Measurements from ENCODE around the gene CCNY. TPM values are rescaled to one million over a fixed set of nuclear protein-coding genes. Genes with fewer than 3 reads are reported as not detected.

The CCNY gene
- total RNA-seq, 1 experiment from 2014 or later: 44.2 TPM

DNA sequence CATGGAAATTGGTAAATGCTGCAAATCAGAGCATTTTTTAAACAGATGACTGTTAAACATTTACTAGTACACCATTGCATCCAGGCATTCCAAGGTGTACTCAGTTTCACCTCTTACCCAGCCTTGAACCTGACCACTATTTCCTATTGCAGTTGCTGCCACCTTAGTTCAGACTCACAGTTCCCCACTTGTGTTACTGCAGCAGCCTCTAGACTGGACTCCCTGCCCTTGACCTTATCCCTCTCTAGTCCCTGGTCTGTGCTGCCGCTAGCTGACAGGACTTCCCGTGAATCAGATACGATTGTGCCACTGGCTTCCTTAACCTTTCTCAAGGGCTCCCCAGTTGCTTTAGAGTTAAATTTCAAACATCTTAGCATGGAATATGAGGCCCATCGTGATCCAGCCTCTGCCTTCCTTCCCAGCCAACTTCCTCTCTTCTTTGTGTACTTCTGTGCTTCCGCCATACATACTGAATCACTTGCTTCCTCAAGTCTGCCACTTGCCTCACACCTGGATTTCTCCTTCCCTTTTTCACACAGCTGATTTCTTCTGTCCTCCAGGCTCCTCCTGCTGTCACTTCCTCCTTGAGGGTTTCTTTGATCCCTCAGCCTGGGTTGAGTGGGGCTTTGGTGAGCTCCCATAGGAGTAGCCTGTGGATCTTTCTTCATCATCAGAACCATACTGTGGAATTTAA, 150.1 kb downstream of the CCNY start:
- no peak for DNase-seq (ENCODE audit: low read depth)

DNA sequence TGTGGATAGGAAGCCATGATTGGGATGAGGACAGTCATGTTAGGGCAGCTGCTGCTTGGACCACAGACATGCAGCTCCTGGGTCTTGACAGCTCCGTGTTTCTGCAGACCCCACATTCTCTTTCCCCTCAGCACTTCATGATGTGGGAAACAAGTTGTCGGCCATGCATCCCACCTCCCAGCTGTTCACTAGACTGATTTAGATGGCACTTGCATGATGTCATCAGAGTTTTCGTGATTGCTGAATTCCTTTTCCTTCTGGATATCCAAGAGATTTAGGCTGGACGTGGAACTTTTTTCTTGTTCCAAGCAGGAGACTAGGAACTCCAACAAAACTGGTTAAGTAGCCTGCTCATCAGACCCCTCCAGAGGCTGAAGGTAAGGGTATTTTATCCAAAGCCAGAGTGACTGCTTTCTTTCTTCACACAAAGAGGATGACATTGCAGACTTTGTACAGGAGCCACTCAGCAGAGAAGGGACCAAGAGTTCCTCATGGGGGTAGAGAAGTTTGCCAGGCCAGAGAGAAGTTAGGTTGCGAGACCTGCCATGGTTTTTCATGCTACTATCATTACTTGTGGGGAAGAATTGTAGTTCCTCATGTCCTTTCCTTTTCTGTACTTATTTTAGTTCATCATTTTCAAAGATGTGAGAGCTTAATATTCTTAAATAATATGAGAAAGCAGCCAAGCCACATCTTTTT, 151.2 kb downstream of the CCNY start:
- no peak for DNase-seq (ENCODE audit: low read depth)

DNA sequence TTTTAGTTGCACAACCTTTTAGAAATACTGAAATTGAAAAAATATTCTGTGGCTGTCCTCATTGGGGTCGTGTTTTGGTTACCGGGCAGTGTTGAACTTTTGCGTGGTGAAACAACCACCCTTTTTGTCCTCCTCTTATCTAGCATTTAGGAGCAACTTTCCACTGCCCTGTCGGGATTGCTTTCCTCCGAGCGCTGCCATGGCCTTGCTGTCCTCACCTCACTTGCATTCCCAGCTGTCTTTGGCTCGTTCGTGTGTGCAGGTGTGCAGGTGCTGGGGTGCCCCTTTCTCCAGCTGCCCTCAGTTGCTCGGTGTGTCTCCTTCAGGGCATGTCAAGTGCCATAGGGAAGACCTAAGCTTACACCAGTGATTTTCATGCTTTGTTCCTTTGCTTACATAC, 151.9 kb downstream of the CCNY start:
- DNase-seq (ENCODE audit: low read depth): no peak

DNA sequence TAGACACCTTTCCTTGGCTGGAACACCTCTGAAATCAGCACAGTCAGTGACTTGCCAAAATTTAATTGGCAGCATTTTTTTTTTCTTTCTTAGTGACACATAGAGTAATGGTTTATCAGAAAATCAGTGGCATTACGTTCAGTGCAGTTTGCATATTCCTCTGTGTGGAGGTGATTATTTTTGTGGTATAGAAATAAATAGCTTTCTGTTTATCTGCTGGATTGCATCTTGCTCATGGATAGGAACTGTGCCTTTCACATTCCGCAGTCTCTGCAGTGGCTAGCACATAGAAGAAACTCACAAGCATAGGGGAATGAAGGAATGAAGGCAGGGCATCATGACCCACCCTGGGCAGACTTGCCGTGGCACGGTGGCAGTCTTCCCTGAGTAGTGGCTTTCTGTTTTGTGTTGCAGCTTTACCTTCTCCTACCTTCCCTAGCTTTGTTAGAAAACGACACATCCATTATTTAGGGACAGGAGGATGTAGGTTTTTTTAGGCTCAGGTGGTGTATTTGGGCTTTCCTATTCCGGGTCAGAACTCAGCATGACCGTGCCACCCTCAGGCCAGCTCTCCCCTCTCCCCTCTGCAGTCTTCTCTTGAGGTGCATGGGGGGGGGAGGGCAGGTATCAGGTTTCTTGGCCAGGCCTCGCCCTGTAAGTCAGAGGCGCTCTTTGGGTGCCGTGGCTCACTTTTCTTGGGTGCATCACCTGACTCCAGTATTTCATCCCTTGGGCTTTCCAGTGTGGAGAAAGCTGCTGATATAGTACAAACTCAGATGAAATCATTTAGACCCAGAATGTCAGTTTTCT, 156.3 kb downstream of the CCNY start:
- DNase-seq (ENCODE audit: low read depth): no peak

DNA sequence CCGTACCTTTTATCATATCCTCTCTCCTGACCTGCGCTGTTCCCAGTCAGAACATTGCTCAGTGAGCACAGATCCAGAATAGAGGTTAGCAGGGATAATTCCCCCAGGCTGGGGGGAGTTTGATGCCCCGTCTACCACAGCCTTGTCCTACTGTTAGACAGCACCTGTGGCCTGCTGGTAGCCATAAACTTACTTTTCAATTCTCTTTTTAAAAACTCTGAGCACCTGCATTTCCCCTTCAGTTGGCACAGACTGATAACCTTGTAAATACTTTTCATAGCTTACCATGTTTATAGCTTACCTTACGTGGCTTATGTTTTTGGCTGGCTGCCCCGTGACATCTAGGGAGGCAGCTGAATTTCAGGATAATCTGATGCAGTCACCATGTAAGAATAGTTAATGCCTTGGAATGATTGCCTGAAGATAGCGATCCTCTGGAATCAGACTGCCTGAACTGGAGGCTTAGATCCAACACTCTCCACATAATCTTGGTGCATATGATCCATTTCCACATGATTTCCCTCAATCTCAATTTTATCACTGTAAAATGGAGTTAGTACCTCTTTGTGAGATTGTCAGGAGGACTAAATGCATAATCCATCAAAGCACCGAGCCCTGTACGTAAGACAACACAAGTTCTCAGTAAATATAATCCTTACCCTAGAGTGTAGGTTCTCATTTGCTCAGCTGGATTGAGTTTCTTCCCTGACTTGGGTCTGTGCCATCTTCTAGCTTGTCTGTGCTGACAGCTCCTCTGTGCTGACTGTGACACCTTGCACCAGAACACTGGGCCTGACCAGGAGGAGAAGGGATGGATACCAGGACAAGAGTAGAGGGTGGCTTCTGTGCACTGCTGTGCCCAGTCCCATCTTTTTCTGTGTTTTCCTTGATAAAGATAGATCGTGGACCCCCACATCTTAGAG, 157.1 kb downstream of the CCNY start:
- no peak for DNase-seq (ENCODE audit: low read depth)

DNA sequence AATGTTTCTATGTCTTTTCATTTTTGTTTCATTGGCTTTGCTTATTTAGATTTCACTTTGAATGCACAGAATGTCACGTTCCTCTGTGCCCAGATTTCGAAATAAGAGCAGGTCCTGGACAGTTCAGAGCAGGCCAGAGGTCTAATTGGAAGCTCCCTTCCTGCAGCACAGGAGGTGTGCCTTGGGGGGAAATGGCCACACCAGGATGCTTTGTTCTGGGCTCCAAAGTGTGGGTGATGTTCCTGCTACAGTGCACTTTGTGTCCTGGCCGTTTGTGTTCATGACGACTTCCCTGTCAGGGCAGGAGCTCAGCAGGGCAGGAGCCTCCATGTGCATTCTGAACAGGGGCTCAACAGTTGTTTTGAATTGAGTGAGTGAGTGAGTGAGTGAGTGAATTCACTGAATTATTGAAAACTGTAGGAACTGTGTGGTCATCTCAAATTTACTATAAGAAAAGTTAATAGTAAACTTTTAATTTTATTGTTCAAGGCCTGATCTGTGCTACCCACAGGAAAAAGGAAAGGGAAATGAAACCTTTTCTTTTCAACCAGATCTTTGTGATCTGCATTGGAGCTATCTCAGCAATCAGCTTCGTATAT, 159.3 kb downstream of the CCNY start:
- no peak for DNase-seq (ENCODE audit: low read depth)

DNA sequence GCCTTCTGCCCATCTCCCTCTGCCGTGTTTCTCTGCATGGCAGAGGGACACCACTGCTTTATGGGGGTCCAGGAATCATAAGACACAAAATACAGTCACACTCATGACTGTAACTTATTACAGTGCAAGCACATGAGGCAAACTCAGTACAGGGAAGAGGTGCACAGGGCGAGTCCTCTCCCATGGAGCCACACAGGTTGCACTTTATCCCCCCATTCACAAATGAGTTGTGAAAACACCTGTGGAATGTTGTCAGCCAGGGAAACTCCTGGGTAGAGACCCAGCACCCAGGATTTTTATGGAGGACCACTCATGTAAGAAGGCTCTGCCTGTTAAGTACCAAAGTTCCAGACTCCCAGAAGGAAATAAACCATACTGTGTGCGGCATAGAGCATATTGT, 161.6 kb downstream of the CCNY start:
- DNase-seq (ENCODE audit: low read depth): no peak

DNA sequence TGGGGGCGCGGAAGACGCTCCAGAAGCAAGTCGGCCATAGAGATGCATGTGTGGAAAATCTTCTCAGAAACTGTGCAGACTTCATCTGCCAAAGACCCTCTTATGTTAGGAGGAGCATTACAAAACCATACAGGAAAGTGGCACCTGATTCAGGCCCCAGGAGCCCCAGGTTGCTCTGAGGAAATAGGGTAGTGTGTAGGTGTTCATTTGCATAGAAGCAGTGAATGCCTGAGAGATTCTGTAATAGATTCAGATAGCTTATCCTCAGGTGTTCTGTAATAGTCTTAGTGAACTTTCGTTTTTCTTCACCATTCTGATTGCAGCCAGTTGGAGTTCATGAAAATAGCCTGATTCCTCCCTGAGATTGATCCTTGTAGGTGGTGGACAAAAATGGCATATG, 162.4 kb downstream of the CCNY start:
- no peak for DNase-seq (ENCODE audit: low read depth)

DNA sequence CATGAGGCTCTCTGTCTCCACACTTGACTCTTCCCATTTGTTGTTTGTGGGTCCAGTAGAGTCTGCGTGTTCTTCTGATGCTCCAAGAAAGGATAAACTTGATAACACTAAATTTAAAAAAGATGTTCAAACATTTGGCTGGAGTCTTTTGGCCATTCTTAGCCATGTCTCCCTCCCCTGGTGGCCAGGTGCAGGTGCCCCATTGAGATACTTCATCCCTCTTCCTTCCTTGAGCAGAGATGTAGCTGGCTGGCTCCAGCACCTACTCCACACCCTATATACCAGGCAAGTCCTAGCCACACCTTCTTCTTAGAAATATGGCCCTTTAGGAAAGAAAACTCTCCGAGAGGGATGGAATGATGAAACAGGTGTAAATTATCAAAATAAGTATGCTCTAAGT, 165.6 kb downstream of the CCNY start:
- DNase-seq (ENCODE audit: low read depth): no peak

DNA sequence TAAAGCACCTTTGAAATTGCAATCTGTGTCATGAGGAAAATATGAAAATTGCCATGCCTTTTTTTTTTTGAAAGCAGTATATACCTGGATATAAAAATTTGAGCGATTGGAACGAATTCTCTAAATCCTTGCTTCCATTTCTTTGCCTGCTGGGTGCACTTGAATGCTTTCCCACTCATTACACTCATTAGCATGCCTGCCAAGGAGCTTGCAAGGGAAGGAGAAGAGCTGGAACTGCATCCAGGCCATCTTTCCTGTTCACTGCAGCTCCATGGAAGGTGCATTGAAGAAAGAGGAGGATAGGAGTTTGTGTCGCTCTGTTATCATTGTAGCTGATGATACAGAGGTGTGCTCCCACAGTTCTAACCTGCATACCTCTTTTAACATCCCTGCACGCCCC, 166.4 kb downstream of the CCNY start:
- no peak for DNase-seq (ENCODE audit: low read depth)

DNA sequence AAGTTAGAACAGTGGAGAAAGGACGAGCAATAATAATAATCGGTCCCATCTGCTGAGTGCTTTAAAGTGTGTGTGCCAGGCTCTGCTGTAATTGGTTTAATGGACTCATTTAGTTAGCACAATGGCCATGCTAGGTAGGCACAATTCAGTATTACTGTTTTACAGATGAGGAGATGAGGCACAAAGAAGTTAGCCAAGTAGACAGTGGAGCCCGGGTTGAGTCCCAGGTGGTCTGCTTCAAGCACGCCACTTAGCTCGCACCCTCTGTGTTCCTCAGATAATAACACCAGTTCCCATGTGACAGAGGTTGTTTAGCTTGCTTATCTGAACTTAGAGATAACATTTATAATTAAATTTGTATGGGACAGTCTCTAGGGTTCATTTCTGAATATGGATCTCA, 167.3 kb downstream of the CCNY start:
- no peak for DNase-seq (ENCODE audit: low read depth)

DNA sequence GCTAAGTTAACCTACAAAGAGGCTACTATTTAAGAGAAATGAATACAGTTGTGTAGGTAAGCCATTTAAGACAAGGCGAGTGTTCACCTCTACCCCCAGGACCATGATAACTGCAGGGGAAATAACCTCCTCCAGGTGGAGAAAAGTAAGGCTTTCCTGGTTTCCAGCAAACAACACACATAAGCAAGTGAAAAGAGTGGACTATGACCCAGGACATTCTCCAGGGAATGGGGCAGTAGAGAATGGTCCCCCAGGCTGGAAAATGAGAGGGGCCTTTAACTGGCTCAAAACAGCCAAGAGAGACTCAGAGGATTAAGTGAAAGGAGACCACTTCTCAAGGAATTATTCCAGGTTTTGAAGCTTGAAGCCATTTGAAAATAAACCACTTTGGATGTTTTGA, 167.8 kb downstream of the CCNY start:
- no peak for DNase-seq (ENCODE audit: low read depth)

DNA sequence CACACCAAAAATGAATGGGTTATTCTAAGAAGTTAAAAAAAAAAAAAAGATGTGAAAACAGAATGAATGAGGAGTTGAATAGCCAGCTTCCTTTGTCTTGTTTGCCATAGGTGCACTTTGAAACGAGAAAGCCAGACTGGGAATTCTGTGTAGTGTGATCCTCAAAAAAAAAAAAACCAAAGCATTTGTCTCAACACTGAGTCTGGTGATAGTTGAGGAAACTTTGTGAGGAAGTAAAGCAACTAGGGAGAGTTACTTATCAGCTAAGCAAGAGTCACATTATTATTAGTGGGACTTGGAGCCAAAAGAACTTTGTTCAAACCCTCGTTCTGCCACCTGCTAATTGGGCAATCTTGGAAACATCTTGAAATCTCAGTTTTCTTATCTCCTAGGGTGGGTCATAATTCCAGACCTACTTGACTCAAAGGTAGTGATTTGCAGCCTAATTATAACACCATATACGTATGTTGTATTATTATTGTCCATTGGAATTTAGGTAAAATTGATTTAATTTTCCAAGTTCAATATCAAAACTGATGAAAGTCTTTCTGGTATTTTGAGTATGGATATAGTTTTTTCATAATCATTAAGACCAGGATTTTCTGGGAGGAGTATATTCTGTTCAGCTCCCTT, 169.0 kb downstream of the CCNY start:
- DNase-seq (ENCODE audit: low read depth): no peak

DNA sequence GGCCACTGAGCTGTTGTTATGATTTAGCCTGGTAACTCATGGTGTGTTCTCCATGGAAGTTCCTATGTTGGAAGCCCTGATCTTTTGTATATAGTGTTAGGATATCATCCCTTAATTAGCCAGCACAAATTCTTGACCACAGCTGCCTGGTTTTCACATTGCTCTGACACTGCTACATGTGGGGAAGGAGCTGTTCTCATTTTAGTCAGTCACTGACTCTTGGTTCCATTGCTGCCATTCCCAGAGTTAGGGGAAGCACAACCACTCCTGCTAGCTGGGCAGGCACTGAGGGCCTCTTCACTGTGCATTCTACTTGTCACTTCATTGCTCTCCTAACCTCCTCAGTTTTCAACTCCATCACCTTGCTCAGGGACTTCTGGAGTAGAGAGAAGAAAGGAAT, 170.4 kb downstream of the CCNY start:
- no peak for DNase-seq (ENCODE audit: low read depth)

DNA sequence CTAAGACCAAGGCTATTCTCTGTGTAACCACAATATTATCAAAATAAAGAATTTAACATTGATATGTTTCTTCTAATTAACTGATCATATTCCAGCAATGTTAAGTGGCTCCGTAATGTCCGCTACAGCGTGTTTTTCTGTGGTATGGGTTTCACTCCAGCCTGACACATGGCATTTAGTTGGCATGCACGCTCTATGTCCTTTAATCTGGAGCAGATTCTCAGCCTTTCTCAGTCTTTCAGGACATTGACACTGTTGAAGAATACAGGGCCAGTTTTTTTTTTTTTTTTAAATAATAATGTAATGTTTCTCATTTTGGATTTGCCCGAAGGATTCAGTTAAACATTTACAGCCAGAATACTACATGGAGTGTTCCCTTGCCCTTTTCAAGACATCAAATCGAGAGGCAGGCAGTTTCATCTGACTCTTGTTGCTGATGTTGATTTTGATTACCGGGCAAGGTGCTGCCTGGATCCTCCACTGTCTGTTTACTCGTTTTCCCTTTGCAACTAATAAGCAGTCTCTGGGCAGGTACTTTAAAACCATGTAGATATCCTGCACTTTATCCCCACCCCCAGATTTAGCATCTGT, 171.3 kb downstream of the CCNY start:
- DNase-seq (ENCODE audit: low read depth): no peak

DNA sequence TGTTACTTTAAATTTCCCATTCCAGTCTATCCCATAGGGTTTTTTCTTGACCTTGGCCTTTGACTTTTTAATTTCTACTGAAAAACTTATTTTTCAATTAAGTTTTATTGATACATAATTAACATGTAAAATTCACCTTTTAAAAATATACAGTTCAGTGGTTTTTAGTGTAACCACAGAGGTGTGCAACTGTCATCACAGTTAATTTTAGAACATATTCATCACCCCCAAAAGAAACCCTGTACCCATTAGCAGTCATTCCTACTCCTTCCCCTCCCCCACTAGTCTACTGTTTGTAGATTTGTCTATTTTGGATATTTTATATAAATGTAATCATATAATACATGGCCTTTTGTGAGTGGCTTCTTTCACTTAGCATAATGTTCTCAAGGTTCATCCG, 172.3 kb downstream of the CCNY start:
- DNase-seq (ENCODE audit: low read depth): no peak

DNA sequence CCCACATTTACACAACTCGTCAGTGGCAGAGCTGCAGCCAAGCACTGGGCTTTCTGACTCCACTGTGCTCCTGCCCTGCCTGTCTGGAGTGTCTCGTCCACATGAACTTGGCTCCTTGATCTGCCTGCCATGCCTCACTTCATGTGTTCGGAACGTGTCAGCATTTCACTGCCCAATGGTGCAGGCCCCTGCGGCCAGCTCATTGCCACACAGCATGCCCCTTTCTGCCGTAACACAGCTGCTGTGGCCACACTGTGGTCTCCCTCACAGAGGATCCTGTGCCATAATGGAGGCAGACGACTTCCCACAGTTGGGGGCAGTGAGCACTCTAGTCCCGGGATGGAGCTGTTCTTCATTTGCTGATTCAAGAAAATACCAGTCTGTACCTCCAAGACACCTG, 174.6 kb downstream of the CCNY start:
- DNase-seq (ENCODE audit: low read depth): no peak

DNA sequence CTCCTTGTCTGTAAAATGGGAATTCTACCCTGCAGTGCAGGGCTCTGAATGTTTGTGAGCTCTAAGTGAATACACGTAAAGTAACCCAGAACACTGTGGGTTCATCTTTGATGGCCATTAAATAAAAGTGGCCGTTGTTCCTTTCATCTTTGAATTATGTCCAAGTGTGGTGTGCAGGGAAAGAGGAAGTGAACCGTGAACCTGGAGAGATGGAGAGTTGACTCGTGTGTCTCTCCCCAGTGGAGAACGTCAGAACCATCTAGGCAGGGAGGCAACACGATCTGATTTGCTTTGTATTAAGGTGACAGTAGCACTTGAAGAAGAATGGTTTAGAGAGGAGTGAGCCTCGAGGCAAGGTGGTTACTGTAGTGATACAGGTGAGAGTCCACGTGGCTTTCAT, 175.3 kb downstream of the CCNY start:
- no peak for DNase-seq (ENCODE audit: low read depth)

DNA sequence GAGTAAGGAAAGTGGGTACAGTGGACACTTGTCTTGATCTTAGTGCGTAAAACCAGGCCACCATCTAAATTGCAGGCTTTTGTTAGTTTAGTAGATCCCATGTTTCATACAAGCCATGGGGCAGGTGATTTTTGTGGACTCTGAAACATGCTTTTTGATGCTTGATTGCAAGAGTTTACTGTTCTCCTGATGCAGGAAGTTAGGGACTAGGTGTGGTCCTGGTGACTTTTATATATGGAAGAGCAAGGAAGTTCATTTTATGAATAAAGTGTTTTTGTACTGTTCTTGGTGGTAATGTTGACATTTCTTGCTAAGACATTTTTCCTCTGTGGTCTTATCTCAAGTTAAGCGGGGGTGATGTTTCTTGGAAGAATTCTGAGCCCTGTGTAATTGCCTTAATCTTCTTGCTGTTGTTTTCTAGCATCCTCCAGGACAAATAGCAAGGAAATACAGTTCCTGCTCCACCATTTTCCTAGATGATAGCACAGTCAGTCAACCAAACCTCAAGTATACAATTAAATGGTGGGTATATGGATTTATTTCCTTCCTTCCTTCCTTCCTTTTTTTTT, 179.9 kb downstream of the CCNY start:
- DNase-seq (ENCODE audit: low read depth): no peak
